Adipocyte (in vitro differentiated cells): ENCODE data around the gene LHX6.

Source experiments
- DNase-seq: peaks from one replicate; pipeline ENCODE4 v3.0.0-alpha.2; 2015; ENCODE audit warnings: low read depth
- H3K27me3 ChIP-seq: replicated peaks from 2 replicates; pipeline ENCODE4 v1.7.0; 2013; ENCODE audit warnings: mild to moderate bottlenecking, low read length, moderate library complexity; ENCODE audit not compliant: control insufficient read depth, insufficient read depth
- H3K36me3 ChIP-seq: 2 replicates; pipeline ENCODE4 v1.7.0; 2013; ENCODE audit warnings: low read length, mild to moderate bottlenecking, moderate library complexity; ENCODE audit not compliant: control insufficient read depth, insufficient read depth, severe bottlenecking
- H3K4me1 ChIP-seq: 2 replicates; pipeline ENCODE4 v1.7.0; 2013; ENCODE audit warnings: mild to moderate bottlenecking, low read length, moderate library complexity; ENCODE audit not compliant: control insufficient read depth, insufficient read depth
- H3K4me3 ChIP-seq: 2 replicates; pipeline ENCODE4 v1.7.0; 2013; ENCODE audit warnings: mild to moderate bottlenecking, low read length, moderate library complexity
- H3K9ac ChIP-seq: 2 replicates; pipeline ENCODE4 v1.7.0; 2013; ENCODE audit warnings: mild to moderate bottlenecking, low read length, moderate library complexity
- H3K9me3 ChIP-seq: 2 replicates; pipeline ENCODE4 v1.7.0; 2013; ENCODE audit warnings: mild to moderate bottlenecking, low read length, moderate library complexity; ENCODE audit not compliant: control insufficient read depth

LHX6 gene

GRCh38 chr9:122261469-122261881, 32.7 kb upstream of the LHX6 start:
- Histone ChIP-seq H3K9me3 (no peaks in the 10 kb centered on the region), H3K9ac (no peak overlapping the region), H3K27me3 (no peaks in the 10 kb centered on the region), H3K4me3 (no peak overlapping the region), H3K4me1 (peaks cover 41% of the 10 kb centered on the region), H3K36me3 (peaks cover 27% of the 10 kb centered on the region)
- DNase-seq: peak; percentile 89

GRCh38 chr9:122258886-122259415, 30.2 kb upstream of the LHX6 start:
- H3K4me3 ChIP-seq: no peak overlapping the region
- H3K4me1 ChIP-seq: peaks cover 30% of the 10 kb centered on the region
- H3K9ac ChIP-seq: no peak overlapping the region
- H3K9me3 ChIP-seq: no peaks in the 10 kb centered on the region
- H3K36me3 ChIP-seq: peaks cover 42% of the 10 kb centered on the region
- DNase-seq: no peak
- no peaks in the 10 kb centered on the region for H3K27me3 ChIP-seq

DNA sequence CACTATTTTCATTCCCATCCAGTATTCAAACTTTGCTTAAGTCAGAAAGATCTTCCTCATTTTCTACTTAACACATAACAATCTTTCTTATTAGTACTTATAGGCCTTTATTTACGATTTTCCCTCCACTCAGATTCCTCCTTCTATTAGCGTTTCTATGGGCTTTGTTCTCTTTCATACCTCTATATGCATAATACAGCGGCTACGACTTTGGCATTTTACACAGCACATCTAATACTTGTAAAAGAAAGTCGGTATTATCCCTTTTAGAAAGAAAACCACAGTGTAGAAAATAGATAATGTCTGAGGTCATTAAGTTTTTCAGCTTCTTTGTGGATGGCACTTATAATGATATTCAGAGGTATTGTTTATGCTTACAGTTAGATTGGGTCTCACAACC, 27.4 kb upstream of the LHX6 start:
- Histone ChIP-seq H3K9me3 (no peaks in the 10 kb centered on the region), H3K9ac (no peak overlapping the region), H3K27me3 (no peaks in the 10 kb centered on the region), H3K4me1 (peaks cover 4% of the 10 kb centered on the region), H3K4me3 (no peak overlapping the region), H3K36me3 (peaks cover 61% of the 10 kb centered on the region)
- DNase-seq: no peak

GRCh38 chr9:122254761-122255160, 26.0 kb upstream of the LHX6 start:
- Histone ChIP-seq H3K27me3 (no peaks in the 10 kb centered on the region), H3K36me3 (peaks cover 60% of the 10 kb centered on the region), H3K9ac (no peak overlapping the region), H3K4me3 (no peak overlapping the region), H3K9me3 (no peaks in the 10 kb centered on the region), H3K4me1 (no peaks in the 10 kb centered on the region)
- no peak for DNase-seq

DNA sequence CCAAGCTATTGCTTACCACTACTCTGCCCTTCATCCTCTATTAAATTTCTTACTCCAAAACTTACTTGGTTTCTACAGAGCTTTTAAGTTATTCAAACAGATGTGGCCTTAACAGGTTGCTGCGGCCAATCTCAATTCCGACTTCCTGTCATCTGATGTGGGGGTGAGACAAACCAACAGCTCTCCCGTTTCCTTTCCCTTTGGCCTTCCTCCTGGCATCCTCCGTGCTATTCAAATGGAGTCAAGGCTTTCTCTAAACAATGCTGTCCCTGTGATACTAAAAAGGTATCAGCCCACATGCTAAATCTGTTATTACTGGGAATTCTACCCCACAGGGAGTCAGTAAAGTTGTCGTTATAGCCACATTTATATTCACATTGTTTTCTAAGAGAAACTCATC, 24.0 kb upstream of the LHX6 start:
- no peak overlapping the region for H3K9ac ChIP-seq
- no peaks in the 10 kb centered on the region for H3K9me3 ChIP-seq
- no peak for DNase-seq
- no peaks in the 10 kb centered on the region for H3K4me1 ChIP-seq
- H3K27me3 ChIP-seq: no peaks in the 10 kb centered on the region
- peaks cover 69% of the 10 kb centered on the region for H3K36me3 ChIP-seq
- H3K4me3 ChIP-seq: no peak overlapping the region

DNA sequence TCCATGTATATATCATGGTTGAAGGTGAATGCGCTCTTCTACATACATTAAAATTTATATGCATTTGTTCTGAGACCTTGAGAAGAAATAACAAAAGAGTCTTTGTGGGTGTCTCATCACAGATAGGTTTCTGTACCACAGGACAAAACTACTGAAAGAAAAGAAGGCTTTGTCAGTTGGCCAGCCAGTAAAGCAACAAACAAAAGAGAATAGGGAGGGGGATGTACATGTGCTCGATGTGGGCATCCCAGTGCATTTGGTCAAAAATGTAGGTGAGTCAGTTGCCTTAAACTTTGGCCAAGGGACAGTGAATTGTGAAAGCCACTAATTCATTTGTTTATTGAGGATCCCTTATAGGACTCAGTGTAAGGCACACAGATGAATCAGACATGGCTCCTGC, 22.6 kb upstream of the LHX6 start:
- H3K36me3 ChIP-seq: peaks cover 78% of the 10 kb centered on the region

GRCh38 chr9:122248448-122248865, 19.7 kb upstream of the LHX6 start:
- no peak overlapping the region for H3K4me3 ChIP-seq
- no peak for DNase-seq
- no peak overlapping the region for H3K9ac ChIP-seq
- H3K27me3 ChIP-seq: no peaks in the 10 kb centered on the region
- no peaks in the 10 kb centered on the region for H3K9me3 ChIP-seq
- H3K36me3 ChIP-seq: peaks cover 90% of the 10 kb centered on the region
- no peaks in the 10 kb centered on the region for H3K4me1 ChIP-seq

More for the DNA sequence above, 22.6 kb upstream of the LHX6 start:
- H3K27me3 ChIP-seq: no peaks in the 10 kb centered on the region
- no peak for DNase-seq
- H3K9me3 ChIP-seq: no peaks in the 10 kb centered on the region
- no peaks in the 10 kb centered on the region for H3K4me1 ChIP-seq
- H3K9ac ChIP-seq: no peak overlapping the region
- no peak overlapping the region for H3K4me3 ChIP-seq

- Histone ChIP-seq H3K9ac (no peak overlapping the region), H3K27me3 (no peaks in the 10 kb centered on the region), H3K4me1 (no peaks in the 10 kb centered on the region), H3K9me3 (no peaks in the 10 kb centered on the region), H3K4me3 (no peak overlapping the region), H3K36me3 (peaks cover 94% of the 10 kb centered on the region)
- no peak for DNase-seq
Observed at GRCh38 chr9:122246666-122247065, 17.9 kb upstream of the LHX6 start.

DNA sequence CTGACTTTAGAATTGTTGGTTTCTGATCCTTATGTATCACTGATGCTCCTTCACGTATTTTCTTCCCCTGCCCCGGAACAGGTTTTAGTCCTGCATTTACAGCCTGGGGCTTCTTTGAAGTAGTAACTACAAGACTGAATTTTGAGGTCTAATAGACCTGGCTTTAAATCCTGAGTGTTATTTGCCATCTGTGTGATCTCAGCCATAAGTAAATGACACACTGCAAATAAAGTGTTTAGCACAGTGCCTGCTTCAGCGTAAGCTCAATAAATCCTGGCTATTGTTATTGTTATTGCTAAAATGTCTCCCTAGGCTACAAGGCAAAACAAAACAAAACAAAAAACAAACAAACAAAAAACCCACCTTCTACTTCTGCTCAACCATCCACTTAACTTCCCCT, 15.6 kb upstream of the LHX6 start:
- Histone ChIP-seq H3K27me3 (no peaks in the 10 kb centered on the region), H3K4me1 (no peaks in the 10 kb centered on the region), H3K36me3 (peaks cover 94% of the 10 kb centered on the region), H3K9me3 (no peaks in the 10 kb centered on the region), H3K4me3 (no peak overlapping the region), H3K9ac (no peak overlapping the region)
- DNase-seq: no peak

- no peak overlapping the region for H3K4me3 ChIP-seq
- no peak for DNase-seq
- H3K9me3 ChIP-seq: no peaks in the 10 kb centered on the region
- H3K9ac ChIP-seq: no peak overlapping the region
- peaks cover 60% of the 10 kb centered on the region for H3K36me3 ChIP-seq
- no peaks in the 10 kb centered on the region for H3K4me1 ChIP-seq
- H3K27me3 ChIP-seq: no peaks in the 10 kb centered on the region
Observed at GRCh38 chr9:122239722-122240121, 11.0 kb upstream of the LHX6 start.

GRCh38 chr9:122236681-122237080, 7.9 kb upstream of the LHX6 start:
- H3K27me3 ChIP-seq: peaks cover 6% of the 10 kb centered on the region
- no peak for DNase-seq
- H3K9me3 ChIP-seq: no peaks in the 10 kb centered on the region
- H3K4me1 ChIP-seq: no peaks in the 10 kb centered on the region
- peaks cover 30% of the 10 kb centered on the region for H3K36me3 ChIP-seq
- H3K9ac ChIP-seq: no peak overlapping the region
- no peak overlapping the region for H3K4me3 ChIP-seq

DNA sequence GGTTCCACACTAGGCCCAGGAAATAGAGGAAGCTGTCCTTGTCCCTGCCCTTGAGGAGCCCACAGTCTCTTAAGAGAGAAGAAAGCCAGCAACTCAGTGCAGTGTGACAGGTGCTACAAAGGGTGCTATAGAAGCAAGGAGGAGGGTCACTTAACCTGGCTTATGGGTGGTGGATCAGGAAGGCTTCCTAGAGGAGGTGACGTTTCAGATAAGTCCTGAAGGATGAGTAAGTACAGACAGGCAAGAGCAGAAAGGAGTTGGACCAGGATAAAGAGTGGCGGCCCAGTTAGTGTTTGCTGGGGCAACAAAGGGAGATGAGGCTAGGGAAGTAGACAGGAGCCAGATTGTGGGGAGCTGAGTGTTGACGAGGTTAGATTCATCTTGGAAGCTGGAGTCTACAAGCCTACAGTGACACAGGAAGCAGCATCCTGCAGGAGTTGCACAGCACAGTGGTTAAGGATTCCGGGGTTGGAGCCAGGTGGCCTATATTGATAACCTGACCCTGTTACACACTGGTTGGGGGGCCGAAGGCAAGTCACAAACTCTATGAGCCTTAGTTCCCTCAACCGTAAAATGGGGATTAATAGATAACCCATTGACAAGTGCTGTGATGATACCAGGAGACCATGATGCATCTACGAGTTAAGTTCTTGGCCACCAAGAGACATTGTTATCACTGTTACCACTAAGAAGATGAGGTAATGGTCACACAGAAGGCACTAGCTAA, 5.4 kb upstream of the LHX6 start:
- Histone ChIP-seq H3K9ac (no peak overlapping the region), H3K4me3 (no peak overlapping the region), H3K4me1 (no peaks in the 10 kb centered on the region), H3K36me3 (peaks cover 7% of the 10 kb centered on the region), H3K9me3 (no peaks in the 10 kb centered on the region), H3K27me3 (peaks cover 31% of the 10 kb centered on the region)
- DNase-seq: no peak
